Measurements from ENCODE around the gene KRTAP15-1. TPM values are rescaled to one million over a fixed set of nuclear protein-coding genes. Genes with fewer than 3 reads are reported as not detected.

The KRTAP15-1 gene
- polyA plus RNA-seq, 1 donor, result not detected

DNA sequence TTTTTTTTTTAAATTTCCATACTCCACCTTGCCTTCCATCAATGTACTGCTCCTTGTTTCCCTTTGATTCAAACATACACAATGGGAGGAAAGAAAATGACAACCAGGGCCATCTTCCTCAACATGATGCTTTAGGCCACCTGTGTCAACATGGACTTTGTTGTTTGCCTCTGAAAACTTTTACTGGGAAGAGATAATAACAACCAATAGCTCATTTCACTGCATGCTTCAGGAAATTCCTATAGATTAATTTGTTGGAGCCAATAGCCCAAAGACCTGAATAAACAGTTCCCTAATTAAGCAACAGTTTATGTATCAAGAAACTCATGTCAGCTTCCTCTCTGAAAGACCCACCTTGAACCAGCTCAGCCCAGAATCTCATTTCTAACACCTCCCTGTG is 3.2 kb downstream of the KRTAP15-1 start:
- Histone ChIP-seq H3K4me3 (ENCODE audit: low read length) (no peak overlapping the region), H3K9me3 (ENCODE audit: control insufficient read depth, low read depth, low read length) (no peaks in the 10 kb centered on the region), H3K27me3 (ENCODE audit: control insufficient read depth, insufficient read depth, low read length) (no peaks in the 10 kb centered on the region), H3K4me1 (ENCODE audit: control insufficient read depth, insufficient read depth, low read length) (no peaks in the 10 kb centered on the region), H3K27ac (ENCODE audit: low read length) (no peak overlapping the region), H3K36me3 (ENCODE audit: control insufficient read depth, insufficient read depth, low read length) (no peaks in the 10 kb centered on the region)
- DNase-seq, result no peak

DNA sequence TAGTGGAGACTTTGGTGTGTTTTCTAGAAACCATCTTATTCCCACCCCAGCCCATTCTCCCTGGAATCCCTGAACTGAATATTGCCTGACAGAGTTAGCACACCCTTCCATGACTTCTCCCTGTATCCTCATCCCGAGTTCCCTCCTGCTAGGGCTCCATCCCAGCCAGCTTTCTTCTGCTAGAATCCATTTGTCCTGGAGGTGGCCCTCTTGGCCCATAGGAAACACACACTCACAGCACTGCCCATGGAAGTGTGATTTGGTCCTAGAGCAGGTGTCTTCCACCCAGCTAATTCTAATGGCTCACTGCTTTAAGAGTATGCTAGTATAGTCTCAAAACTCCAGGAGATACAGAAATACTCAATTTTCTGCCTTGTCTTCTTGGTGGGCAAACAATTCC is 4.1 kb downstream of the KRTAP15-1 start:
- H3K27ac ChIP-seq (ENCODE audit: low read length), result no peak overlapping the region
- H3K27me3 ChIP-seq (ENCODE audit: control insufficient read depth, insufficient read depth, low read length), result no peaks in the 10 kb centered on the region
- DNase-seq, result no peak
- no peak overlapping the region for H3K4me3 ChIP-seq (ENCODE audit: low read length)
- WGBS (ENCODE audit: insufficient coverage, low lambda C conversion rate), result no CpG with 5 or more reads among the region's 1 CpG
- H3K4me1 ChIP-seq (ENCODE audit: control insufficient read depth, insufficient read depth, low read length), result no peaks in the 10 kb centered on the region
- no peaks in the 10 kb centered on the region for H3K9me3 ChIP-seq (ENCODE audit: control insufficient read depth, low read depth, low read length)
- H3K36me3 ChIP-seq (ENCODE audit: control insufficient read depth, insufficient read depth, low read length), result no peaks in the 10 kb centered on the region

- Histone ChIP-seq H3K36me3 (ENCODE audit: control insufficient read depth, insufficient read depth, low read length) (no peaks in the 10 kb centered on the region), H3K27me3 (ENCODE audit: control insufficient read depth, insufficient read depth, low read length) (no peaks in the 10 kb centered on the region), H3K27ac (ENCODE audit: low read length) (no peak overlapping the region), H3K9me3 (ENCODE audit: control insufficient read depth, low read depth, low read length) (no peaks in the 10 kb centered on the region), H3K4me1 (ENCODE audit: control insufficient read depth, insufficient read depth, low read length) (no peaks in the 10 kb centered on the region), H3K4me3 (ENCODE audit: low read length) (no peak overlapping the region)
- WGBS (ENCODE audit: insufficient coverage, low lambda C conversion rate), result no CpG with 5 or more reads among the region's 4 CpGs
- no peak for DNase-seq
Measured at GRCh38 chr21:30447056-30447455, 7.0 kb downstream of the KRTAP15-1 start.

DNA sequence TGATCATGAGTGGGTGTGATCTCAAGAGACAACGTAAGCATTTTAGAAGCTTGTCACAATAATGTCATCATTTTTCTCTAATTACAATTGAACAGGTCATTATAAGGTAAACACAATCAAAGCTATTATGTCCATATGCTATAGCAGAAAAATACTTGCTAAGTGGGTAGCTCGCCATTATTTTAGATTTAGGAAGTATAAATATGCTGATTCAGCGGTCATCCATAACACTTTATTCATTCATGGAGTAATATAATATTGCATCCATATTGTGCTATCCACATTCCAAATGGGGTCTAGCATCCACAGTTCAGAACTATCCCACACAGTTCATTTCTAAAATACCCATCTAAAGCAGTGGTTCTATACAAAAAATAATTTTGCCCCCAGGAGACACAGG is 8.4 kb downstream of the KRTAP15-1 start:
- Histone ChIP-seq H3K4me3 (ENCODE audit: low read length) (no peak overlapping the region), H3K27me3 (ENCODE audit: control insufficient read depth, insufficient read depth, low read length) (no peaks in the 10 kb centered on the region), H3K27ac (ENCODE audit: low read length) (no peak overlapping the region), H3K36me3 (ENCODE audit: control insufficient read depth, insufficient read depth, low read length) (no peaks in the 10 kb centered on the region), H3K9me3 (ENCODE audit: control insufficient read depth, low read depth, low read length) (no peaks in the 10 kb centered on the region), H3K4me1 (ENCODE audit: control insufficient read depth, insufficient read depth, low read length) (no peaks in the 10 kb centered on the region)
- DNase-seq, result no peak
- 100% methylated on average over 1 of the region's 3 CpGs for WGBS (ENCODE audit: insufficient coverage, low lambda C conversion rate)

DNA sequence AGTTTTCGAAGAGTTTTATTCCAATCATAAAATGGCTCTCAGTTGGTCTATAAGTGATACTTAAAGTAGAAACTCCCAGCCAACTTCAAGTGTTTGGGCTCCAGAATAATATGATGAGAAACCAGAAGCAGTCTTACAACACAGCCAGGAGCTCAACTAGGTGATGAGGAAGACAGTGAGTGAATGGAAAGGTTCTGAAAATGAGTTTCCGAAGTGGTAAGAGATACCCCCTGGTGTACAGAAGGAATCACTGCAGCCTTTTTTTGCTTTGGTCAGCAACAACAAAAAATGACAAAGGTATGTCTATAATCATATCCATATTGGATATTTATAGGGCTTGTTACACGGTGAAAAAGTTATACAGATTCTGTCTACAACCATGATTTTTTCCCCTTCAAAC is 23.6 kb downstream of the KRTAP15-1 start:
- no peaks in the 10 kb centered on the region for H3K4me1 ChIP-seq (ENCODE audit: control insufficient read depth, insufficient read depth, low read length)
- no peak overlapping the region for H3K27ac ChIP-seq (ENCODE audit: low read length)
- no peak for DNase-seq
- 0% methylated on average over 1 of the region's 3 CpGs for WGBS (ENCODE audit: insufficient coverage, low lambda C conversion rate)
- no peaks in the 10 kb centered on the region for H3K36me3 ChIP-seq (ENCODE audit: control insufficient read depth, insufficient read depth, low read length)
- H3K9me3 ChIP-seq (ENCODE audit: control insufficient read depth, low read depth, low read length), result peaks cover 4% of the 10 kb centered on the region
- H3K27me3 ChIP-seq (ENCODE audit: control insufficient read depth, insufficient read depth, low read length), result no peaks in the 10 kb centered on the region
- H3K4me3 ChIP-seq (ENCODE audit: low read length), result no peak overlapping the region

DNA sequence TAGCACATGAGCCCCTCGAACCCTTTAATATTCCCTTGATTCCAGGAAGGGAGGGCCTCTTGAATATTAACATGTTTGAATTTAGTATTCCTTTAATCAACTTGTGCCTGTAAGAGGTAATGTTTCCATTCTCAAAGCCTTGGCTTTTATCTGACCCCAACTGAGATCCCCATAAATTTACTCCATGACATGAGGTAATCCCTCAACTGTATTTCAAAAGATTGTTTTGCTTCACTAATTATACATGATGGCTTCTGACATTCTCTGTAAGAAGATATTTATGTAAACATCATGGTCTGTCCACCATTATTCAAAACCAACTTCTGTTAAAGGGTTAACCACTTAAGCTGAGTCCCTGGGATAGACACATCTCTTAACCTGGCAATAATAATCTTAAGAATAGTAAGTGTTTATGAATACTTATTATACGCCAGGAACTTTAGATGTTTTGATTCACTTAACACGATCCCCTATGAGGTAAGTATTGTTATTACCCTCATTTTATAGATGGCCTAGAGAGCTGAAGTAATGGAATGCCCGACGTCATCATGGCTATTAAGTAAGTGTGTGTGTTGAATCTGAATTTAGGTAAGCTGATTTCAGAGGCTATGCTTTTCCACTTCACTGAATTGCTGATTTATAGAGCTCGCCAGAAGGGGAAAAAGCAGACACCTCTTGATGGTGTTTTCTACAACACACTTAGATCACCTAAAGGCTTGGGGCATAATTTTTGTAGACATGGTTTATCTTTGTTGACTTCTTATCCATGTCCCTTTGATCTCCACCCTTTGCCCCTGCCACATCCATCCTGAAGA is 29.0 kb downstream of the KRTAP15-1 start:
- no peaks in the 10 kb centered on the region for H3K9me3 ChIP-seq (ENCODE audit: control insufficient read depth, low read depth, low read length)
- DNase-seq, result no peak

DNA sequence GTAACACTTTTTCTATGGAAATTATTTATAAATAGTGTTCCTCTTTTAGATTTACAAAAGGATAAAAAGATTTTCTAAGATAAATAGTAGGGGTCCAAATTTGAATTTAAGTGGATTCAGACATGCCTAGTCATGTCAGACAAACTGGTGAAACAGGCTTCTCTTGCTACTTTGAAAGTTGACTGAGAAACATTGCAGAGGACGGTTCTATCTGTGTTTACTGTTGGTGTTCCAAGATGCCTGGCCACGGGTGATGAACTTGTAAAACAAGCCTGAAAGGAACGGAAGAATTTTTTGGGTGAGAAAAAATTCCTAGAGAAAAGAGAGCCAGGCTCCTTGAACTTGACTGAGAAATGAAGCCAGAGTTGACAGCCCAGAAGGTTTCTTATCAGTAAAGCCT is 37.9 kb downstream of the KRTAP15-1 start:
- Histone ChIP-seq H3K27me3 (ENCODE audit: control insufficient read depth, insufficient read depth, low read length) (no peaks in the 10 kb centered on the region), H3K9me3 (ENCODE audit: control insufficient read depth, low read depth, low read length) (no peaks in the 10 kb centered on the region), H3K27ac (ENCODE audit: low read length) (no peak overlapping the region), H3K4me3 (ENCODE audit: low read length) (no peak overlapping the region), H3K36me3 (ENCODE audit: control insufficient read depth, insufficient read depth, low read length) (no peaks in the 10 kb centered on the region), H3K4me1 (ENCODE audit: control insufficient read depth, insufficient read depth, low read length) (no peaks in the 10 kb centered on the region)
- WGBS (ENCODE audit: insufficient coverage, low lambda C conversion rate), result 67% methylated on average over 2 of the region's 3 CpGs
- DNase-seq, result no peak

More for the DNA sequence above, 29.0 kb downstream of the KRTAP15-1 start:
- Histone ChIP-seq H3K4me1 (ENCODE audit: control insufficient read depth, insufficient read depth, low read length) (no peaks in the 10 kb centered on the region), H3K27ac (ENCODE audit: low read length) (no peak overlapping the region), H3K36me3 (ENCODE audit: control insufficient read depth, insufficient read depth, low read length) (no peaks in the 10 kb centered on the region), H3K27me3 (ENCODE audit: control insufficient read depth, insufficient read depth, low read length) (no peaks in the 10 kb centered on the region), H3K4me3 (ENCODE audit: low read length) (no peak overlapping the region)
- WGBS (ENCODE audit: insufficient coverage, low lambda C conversion rate), result 100% methylated on average over 1 of the region's 6 CpGs

DNA sequence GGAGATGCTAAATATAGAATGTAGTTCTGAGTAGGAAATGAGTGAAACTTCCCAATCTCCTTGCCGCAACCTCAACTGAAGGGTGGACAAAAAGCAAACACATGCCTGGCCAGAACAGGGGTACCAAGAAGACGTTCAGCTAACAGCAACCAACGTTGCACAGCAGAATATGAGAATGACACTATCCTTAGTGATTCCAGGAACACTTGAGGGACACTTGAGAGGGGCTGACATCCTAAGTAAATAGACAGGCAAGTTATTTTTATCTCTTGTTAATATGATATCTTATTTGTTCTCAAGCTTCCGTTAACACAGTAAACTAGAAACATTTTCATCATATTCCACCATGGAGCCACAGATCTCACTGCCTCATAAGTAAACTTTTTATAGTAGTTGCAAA is 39.2 kb downstream of the KRTAP15-1 start:
- H3K4me1 ChIP-seq (ENCODE audit: control insufficient read depth, insufficient read depth, low read length), result no peaks in the 10 kb centered on the region
- no peak overlapping the region for H3K27ac ChIP-seq (ENCODE audit: low read length)
- no peak for DNase-seq
- no peaks in the 10 kb centered on the region for H3K9me3 ChIP-seq (ENCODE audit: control insufficient read depth, low read depth, low read length)
- no peak overlapping the region for H3K4me3 ChIP-seq (ENCODE audit: low read length)
- H3K27me3 ChIP-seq (ENCODE audit: control insufficient read depth, insufficient read depth, low read length), result no peaks in the 10 kb centered on the region
- no peaks in the 10 kb centered on the region for H3K36me3 ChIP-seq (ENCODE audit: control insufficient read depth, insufficient read depth, low read length)
- WGBS (ENCODE audit: insufficient coverage, low lambda C conversion rate), result 80% methylated on average over 2 of the region's 4 CpGs

GRCh38 chr21:30480145-30480544 is 40.1 kb downstream of the KRTAP15-1 start, which contains the start of gene KRTAP19-1:
TSS of gene KRTAP19-1 (minus strand) at chr21:30480367. CDS start at chr21:30480317, 50 bp downstream.
- H3K27ac ChIP-seq (ENCODE audit: low read length), result no peak within 1 kb of the TSS
- H3K4me1 ChIP-seq (ENCODE audit: control insufficient read depth, insufficient read depth, low read length), result no peaks in the 10 kb centered on the region
- no peaks in the 10 kb centered on the region for H3K9me3 ChIP-seq (ENCODE audit: control insufficient read depth, low read depth, low read length)
- no CpG with 5 or more reads among the region's 7 CpGs for WGBS (ENCODE audit: insufficient coverage, low lambda C conversion rate)
- H3K4me3 ChIP-seq (ENCODE audit: low read length), result no peak within 1 kb of the TSS
- H3K27me3 ChIP-seq (ENCODE audit: control insufficient read depth, insufficient read depth, low read length), result no peaks in the 10 kb centered on the region
- DNase-seq, result no peak
- no peaks in the 10 kb centered on the region for H3K36me3 ChIP-seq (ENCODE audit: control insufficient read depth, insufficient read depth, low read length)

DNA sequence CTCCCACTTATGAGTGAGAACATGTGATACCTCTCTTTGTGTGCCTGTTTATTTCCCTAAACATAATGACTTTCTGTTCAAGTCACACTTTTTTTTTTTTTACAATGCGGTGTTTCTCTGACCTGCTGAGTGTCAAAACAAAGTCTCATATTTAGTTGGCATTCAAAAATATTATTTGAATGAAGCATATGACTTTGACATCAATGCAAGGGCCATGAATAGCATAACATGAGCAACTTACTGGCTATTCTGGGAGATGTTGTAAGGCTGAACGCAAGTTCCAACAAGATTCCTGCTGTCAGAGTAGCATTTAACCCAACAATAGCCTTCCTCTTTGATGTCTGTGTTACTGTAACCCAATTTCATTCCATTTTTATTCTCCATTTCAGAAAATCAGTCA is 42.1 kb downstream of the KRTAP15-1 start:
- no CpG with 5 or more reads among the region's 2 CpGs for WGBS (ENCODE audit: insufficient coverage, low lambda C conversion rate)
- Histone ChIP-seq H3K4me1 (ENCODE audit: control insufficient read depth, insufficient read depth, low read length) (no peaks in the 10 kb centered on the region), H3K27me3 (ENCODE audit: control insufficient read depth, insufficient read depth, low read length) (no peaks in the 10 kb centered on the region), H3K36me3 (ENCODE audit: control insufficient read depth, insufficient read depth, low read length) (no peaks in the 10 kb centered on the region), H3K4me3 (ENCODE audit: low read length) (no peak overlapping the region), H3K9me3 (ENCODE audit: control insufficient read depth, low read depth, low read length) (no peaks in the 10 kb centered on the region), H3K27ac (ENCODE audit: low read length) (no peak overlapping the region)
- DNase-seq, result no peak

DNA sequence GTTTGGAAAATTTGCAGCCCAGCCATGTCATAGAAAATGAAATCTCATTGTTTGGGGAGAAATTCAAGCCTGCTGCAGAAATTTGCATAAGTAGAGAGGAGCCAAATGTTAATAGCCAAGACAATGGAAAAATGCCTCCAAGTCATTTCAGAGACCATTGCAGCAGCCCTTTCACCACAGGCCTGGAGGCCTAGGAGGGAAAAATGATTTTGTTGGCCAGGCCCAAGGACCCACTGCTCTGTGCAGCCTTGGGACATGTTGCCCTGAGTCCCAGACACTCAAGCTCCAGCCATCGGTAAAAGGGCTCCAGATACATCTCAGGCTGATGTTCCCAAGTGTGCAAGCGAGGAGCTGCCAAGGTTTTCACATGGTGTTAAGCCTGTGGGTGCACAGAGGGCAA is 46.1 kb downstream of the KRTAP15-1 start:
- Histone ChIP-seq H3K27me3 (ENCODE audit: control insufficient read depth, insufficient read depth, low read length) (no peaks in the 10 kb centered on the region), H3K4me1 (ENCODE audit: control insufficient read depth, insufficient read depth, low read length) (no peaks in the 10 kb centered on the region), H3K36me3 (ENCODE audit: control insufficient read depth, insufficient read depth, low read length) (no peaks in the 10 kb centered on the region), H3K4me3 (ENCODE audit: low read length) (no peak overlapping the region), H3K27ac (ENCODE audit: low read length) (no peak overlapping the region), H3K9me3 (ENCODE audit: control insufficient read depth, low read depth, low read length) (no peaks in the 10 kb centered on the region)
- DNase-seq, result no peak
- no CpG with 5 or more reads among the region's 2 CpGs for whole genome bisulfite sequencing (ENCODE audit: insufficient coverage, low lambda C conversion rate)
